GM12873 (cell line): ENCODE results near the gene TBCK.

Experiments used
- TF ChIP-seq, protein P1 (sequence below): IDR thresholded peaks from 2 replicates; pipeline ENCODE4 v1.5.1; 2012; ENCODE audit warnings: low read depth, mild to moderate bottlenecking, moderate library complexity, low read length, control low read depth; ENCODE audit not compliant: insufficient read depth; ENCODE audit errors: missing control alignments

TBCK gene

DNA sequence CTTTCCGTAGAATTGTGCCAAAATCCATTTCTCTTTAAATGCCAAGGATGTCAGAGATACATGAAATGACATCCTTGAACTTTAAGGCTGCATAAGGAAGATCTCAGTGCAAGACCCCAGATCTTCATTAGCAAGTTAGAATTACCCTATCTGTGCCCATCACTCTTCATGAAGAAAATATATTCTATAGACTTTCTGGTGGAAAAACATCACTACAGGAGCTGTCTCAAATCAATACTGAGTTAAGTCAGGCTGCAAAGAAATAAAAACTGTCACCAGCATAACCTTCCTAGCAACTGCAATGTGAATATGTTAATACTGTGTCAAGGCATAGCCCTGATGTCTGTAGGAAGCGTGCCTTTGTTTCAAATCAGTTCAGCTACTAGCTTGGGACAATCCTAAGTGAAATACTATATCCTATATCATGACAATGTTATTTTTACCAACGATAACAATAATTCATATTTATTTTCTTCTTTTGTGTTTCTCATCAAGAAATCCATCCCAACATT is 173.3 kb downstream of the TBCK start:
- TF ChIP-seq, protein P1, sequence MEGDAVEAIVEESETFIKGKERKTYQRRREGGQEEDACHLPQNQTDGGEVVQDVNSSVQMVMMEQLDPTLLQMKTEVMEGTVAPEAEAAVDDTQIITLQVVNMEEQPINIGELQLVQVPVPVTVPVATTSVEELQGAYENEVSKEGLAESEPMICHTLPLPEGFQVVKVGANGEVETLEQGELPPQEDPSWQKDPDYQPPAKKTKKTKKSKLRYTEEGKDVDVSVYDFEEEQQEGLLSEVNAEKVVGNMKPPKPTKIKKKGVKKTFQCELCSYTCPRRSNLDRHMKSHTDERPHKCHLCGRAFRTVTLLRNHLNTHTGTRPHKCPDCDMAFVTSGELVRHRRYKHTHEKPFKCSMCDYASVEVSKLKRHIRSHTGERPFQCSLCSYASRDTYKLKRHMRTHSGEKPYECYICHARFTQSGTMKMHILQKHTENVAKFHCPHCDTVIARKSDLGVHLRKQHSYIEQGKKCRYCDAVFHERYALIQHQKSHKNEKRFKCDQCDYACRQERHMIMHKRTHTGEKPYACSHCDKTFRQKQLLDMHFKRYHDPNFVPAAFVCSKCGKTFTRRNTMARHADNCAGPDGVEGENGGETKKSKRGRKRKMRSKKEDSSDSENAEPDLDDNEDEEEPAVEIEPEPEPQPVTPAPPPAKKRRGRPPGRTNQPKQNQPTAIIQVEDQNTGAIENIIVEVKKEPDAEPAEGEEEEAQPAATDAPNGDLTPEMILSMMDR = no peak

DNA sequence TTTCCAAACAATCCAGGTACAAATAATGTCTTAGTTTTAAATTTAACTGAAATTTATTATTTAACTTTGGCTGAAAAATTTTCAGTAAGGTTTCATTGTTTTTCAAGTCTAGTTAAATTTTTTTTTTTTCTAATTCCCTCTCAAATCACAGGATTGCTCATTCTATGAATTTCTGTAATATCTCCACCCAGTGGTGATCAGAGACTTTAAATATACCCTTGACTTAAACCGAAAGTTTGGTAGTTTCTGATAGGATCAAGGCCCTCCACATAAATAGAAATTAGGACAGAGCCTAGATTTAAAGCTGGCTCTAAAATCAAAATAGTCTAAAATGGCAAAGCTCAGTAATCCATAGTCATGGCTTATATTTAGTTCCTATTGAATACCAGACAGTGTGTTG is 175.4 kb downstream of the TBCK start:
- TF ChIP-seq, protein P1 = no peak

DNA sequence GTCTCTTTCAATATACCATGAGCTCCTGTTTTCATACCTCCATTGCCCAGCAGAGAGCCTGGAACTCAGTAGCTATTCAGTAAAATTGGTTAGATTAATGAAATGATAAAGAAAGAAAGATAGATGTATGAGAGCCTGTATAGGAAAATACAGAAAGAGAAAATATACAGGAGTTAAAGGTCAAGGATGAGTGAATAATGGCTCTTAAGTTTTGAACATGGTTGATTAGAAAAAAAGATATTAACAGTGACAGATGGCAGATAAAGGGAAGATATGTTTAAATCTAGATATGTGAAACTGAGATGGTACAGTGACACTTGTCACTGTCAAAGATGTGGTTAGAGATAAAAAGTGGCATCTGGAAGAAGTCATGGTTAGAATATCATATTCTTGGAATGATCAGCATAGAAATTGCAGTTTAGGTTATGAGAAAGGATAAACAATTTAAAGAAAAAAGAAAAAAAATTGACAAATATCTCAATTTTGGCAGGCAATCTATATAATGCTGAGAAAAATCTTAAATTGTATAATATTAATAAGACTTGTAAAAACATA is 179.2 kb downstream of the TBCK start:
- TF ChIP-seq, protein P1 = no peak

DNA sequence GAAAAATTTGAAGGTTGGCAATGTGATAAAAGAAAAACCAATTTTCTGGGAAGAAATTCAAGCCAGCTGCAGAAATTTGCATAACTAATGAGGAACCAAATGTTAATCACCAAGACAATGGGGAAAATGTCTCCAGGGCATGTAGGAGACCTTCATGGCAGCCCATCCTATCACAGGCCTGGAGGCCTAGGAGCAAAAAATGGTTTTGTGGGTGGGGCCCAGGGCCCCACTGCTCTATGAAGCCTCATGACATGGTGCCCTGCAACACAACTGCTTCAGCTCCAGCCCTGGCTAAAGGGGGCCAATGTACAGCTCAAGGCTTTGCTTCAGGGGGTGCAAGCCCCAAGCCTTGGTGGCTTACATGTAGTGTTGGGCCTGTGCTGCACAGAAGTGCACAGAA is 184.0 kb downstream of the TBCK start:
- TF ChIP-seq, protein P1 = no peak

DNA sequence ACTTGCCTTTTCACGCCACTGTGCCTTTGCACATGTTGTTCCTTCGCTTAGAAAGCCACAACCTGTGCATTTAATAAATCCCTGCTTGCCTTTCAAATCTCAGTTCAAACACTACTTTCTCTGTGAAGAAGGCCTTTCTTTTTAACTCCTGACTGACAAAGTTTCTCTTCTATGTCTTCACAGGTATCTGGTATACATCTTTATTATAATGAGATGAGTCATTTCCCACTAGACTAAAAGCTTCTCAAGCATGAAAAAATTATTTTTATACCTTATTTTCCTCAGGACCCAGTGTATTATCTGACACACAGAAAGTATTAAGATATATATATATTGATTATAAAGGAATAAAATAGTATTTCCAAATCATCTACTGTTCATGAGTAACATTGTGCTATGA is 189.9 kb downstream of the TBCK start:
- TF ChIP-seq, protein P1 = no peak

DNA sequence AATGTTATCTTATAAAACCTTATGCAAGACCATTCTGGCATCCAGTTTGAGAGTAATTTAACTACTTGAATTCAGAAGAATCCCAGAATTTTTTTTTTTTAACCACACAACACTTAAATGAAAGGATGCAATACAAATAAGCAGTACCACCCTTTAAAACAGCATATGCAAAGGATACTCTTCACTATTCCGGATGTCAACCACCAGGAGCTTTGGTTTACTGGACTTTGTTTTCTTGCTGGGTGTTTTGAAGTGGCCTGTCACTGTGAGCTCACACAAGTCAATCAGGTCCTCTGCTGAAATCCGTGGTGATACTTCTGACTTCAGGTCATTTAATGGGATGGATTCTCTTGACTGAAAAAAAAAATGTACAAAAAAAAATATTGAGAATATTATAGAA is 200.0 kb downstream of the TBCK start:
- TF ChIP-seq, protein P1 = no peak

DNA sequence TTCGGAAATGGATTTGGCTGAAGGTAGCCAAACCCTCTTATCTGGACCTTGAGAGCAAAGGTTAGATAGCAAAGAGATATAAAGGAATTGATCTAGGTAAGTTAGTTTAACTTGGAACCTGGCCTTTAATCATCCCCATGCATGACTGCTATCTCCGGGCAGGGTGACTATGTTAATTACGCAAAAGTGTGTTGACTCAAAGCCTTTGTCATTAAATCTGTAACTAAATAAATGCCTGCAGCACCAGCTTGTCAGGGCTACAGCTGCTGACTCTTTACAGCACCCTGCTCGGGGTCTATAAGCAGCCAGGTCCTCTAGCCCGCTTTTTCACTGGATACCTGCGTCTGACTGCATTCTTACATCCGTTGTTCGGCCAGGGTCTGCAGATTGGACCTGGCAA is 201.7 kb downstream of the TBCK start:
- TF ChIP-seq, protein P1 = no peak
